Spleen (tissue), 11 donors: ENCODE measurements around the gene PEX1. TPM values are rescaled to one million over a fixed set of nuclear protein-coding genes. Genes with fewer than 3 reads are reported as not detected.

Experiments
- DNase-seq: peaks from one replicate; pipeline ENCODE4 v3.0.0-alpha.2; 2020
- H3K27ac ChIP-seq, 8 donors: fragments of 200-600 bp; sonication (generic) in 7 of 8; 1 replicate in 4 of 8; 2 replicates in 4 of 8; pipeline versions ENCODE4 v1.5.0 to v1.8.0; 2016 to 2021; ENCODE audit warnings: inconsistent platforms in 4 of 8, mild to moderate bottlenecking in 4 of 8, moderate library complexity in 1 of 8
- H3K27me3 ChIP-seq, 7 donors: fragments of 200-600 bp; sonication (generic) in 6 of 7; replicated peaks in 1 of 7; 1 replicate in 4 of 7; 2 replicates in 3 of 7; pipeline versions ENCODE4 v1.5.0 to v1.8.0; 2016 to 2021; ENCODE audit warnings: inconsistent platforms in 3 of 7, mild to moderate bottlenecking in 1 of 7
- H3K36me3 ChIP-seq, 6 donors: fragments of 200-600 bp; sonication (generic) in 5 of 6; 1 replicate in 4 of 6; 2 replicates in 2 of 6; pipeline versions ENCODE4 v1.5.0 to v1.8.0; 2016 to 2021; ENCODE audit warnings: inconsistent platforms in 2 of 6
- H3K4me1 ChIP-seq, 6 donors: fragments of 200-600 bp; sonication (generic) in 5 of 6; 1 replicate in 3 of 6; 2 replicates in 3 of 6; pipeline versions ENCODE4 v1.5.0 to v1.8.0; 2016 to 2021; ENCODE audit warnings: inconsistent platforms in 3 of 6
- H3K4me3 ChIP-seq, 8 donors: fragments of 200-600 bp; sonication (generic) in 7 of 8; 1 replicate in 4 of 8; 2 replicates in 4 of 8; pipeline versions ENCODE4 v1.5.0 to v1.8.0; 2016 to 2021; ENCODE audit warnings: inconsistent platforms in 4 of 8, mild to moderate bottlenecking in 4 of 8, moderate library complexity in 2 of 8
- H3K9me3 ChIP-seq, 8 donors: fragments of 200-600 bp; sonication (generic) in 7 of 8; 1 replicate in 4 of 8; 2 replicates in 4 of 8; pipeline versions ENCODE4 v1.5.0 to v1.8.0; 2016 to 2021; ENCODE audit warnings: inconsistent platforms in 4 of 8
- POLR2A ChIP-seq, 3 donors: fragments of 450-650 bp; IDR thresholded peaks; one replicate each; pipeline ENCODE4 v1.5.1; 2017; ENCODE audit warnings: antibody characterized with exemption in 3 of 3, mild to moderate bottlenecking in 1 of 3
- POLR2AphosphoS5 ChIP-seq, 3 donors: sonication (generic); formaldehyde crosslinking; IDR thresholded peaks; one replicate each; pipeline ENCODE4 v1.5.1; 2017; ENCODE audit warnings: antibody characterized with exemption in 3 of 3
- WGBS, 5 donors: extraction: QIAGEN DNeasy Blood & Tissue Kit in 3 of 5; methylation state at CpG; one replicate each; pipeline versions ENCODE4 v1.1.5 to v1.1.7; 2013 to 2018; 5-methylcytosine and 5-hydroxymethylcytosine counted together
- intact Hi-C: fragments of 100-400 bp; cut with DNase I; formaldehyde crosslinking; loops from one replicate; pipeline ENCODE4 v1.15.0; 2023; ENCODE audit warnings: low total_unique reads
- polyA plus RNA-seq, 3 donors: library from polyadenylated mRNA; stranded (reverse); fragments of 200-250 nt; gene quantifications; one replicate each; pipeline ENCODE4 v1.2.1, GENCODE V29; 2013
- total RNA-seq, 7 donors: library from RNA; depleted of rRNA in 3 of 7; stranded (reverse); fragments of >200 nt in 3 of 7; fragmentation: NEBNext Ultra II Directional in 4 of 7; extraction: Animal tissue kit (Norgen Biotek cat#: 25700) in 4 of 7; gene quantifications; one replicate each; pipeline versions ENCODE4 v1.1.0 to v1.2.1, GENCODE V29; 2016 to 2021
- TF ChIP-seq, protein P1 (sequence below), 11 experiments: fragments of 200-600 bp in 7 of 11; fragments of 450-650 bp in 4 of 11; sonication (generic) in 4 of 11; IDR thresholded peaks in 8 of 11; conservative IDR thresholded peaks in 3 of 11; 1 replicate in 7 of 11; 2 replicates in 4 of 11; pipeline versions ENCODE4 v1.4.0 to v1.8.0; 2016 to 2021; ENCODE audit warnings: antibody characterized with exemption in 11 of 11, inconsistent platforms in 4 of 11, mild to moderate bottlenecking in 1 of 11
- donor health status: healthy with polysubstance abuse.
- donor health status: DM: no; HTN: no; CAD: no; lungs with moderate emphysema.
- donor health status: DM: no; HTN: no; CAD: no.
- donor health status: Bipolar disorder and iron deficiency.
- donor health status: healthy.
- donor health status: DM: no; HTN: no; CAD: no.
- donor health status: DM: yes; HTN: yes; CAD: no.

Gene PEX1
- total and polyA plus RNA-seq, 10 donors, result 13.1 to 37.4 (median 21.0) TPM

- H3K4me1 ChIP-seq, result no peaks in the 10 kb centered on the region
- no peak for DNase-seq
- H3K4me3 ChIP-seq, result no peak overlapping the region
- H3K27me3 ChIP-seq, result no peaks in the 10 kb centered on the region
- intact Hi-C loops, result no loop called here
- H3K27ac ChIP-seq, result no peak overlapping the region
- 81 to 87% (median 85%) methylated on average over 6 of the region's 6 CpGs for WGBS, 5 donors
- TF ChIP-seq POLR2AphosphoS5 (IDR thresholded peaks at IDR 0.05) (no peak), POLR2A (IDR thresholded peaks at IDR 0.05) (no peak)
- TF ChIP-seq, protein P1, sequence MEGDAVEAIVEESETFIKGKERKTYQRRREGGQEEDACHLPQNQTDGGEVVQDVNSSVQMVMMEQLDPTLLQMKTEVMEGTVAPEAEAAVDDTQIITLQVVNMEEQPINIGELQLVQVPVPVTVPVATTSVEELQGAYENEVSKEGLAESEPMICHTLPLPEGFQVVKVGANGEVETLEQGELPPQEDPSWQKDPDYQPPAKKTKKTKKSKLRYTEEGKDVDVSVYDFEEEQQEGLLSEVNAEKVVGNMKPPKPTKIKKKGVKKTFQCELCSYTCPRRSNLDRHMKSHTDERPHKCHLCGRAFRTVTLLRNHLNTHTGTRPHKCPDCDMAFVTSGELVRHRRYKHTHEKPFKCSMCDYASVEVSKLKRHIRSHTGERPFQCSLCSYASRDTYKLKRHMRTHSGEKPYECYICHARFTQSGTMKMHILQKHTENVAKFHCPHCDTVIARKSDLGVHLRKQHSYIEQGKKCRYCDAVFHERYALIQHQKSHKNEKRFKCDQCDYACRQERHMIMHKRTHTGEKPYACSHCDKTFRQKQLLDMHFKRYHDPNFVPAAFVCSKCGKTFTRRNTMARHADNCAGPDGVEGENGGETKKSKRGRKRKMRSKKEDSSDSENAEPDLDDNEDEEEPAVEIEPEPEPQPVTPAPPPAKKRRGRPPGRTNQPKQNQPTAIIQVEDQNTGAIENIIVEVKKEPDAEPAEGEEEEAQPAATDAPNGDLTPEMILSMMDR (IDR thresholded peaks at IDR 0.05 in 8 of 11, conservative IDR thresholded peaks at IDR 0.05 in 3 of 11), result no peak
- no peaks in the 10 kb centered on the region for H3K9me3 ChIP-seq
- no peaks in the 10 kb centered on the region for H3K36me3 ChIP-seq
These were observed 90.3 kb downstream of the PEX1 start for GRCh38 chr7:92437956-92438491.

Other genes starting within 250 kb of the PEX1 start
- gene GATAD1, start 81.0 kb downstream of the PEX1 start, total RNA-seq, result 10 to 100 TPM; 23.3 to 56.9 (median 43.4) TPM
- gene GATAD1, start 81.0 kb downstream of the PEX1 start, polyA plus RNA-seq, result 10 to 100 TPM; 14.2 to 18.1 (median 17.5) TPM
- gene ERVW-1, start 50.6 kb downstream of the PEX1 start, total RNA-seq, result not detected
- gene ERVW-1, start 50.6 kb downstream of the PEX1 start, polyA plus RNA-seq, result not detected
- gene RBM48, start 275 bp upstream of the PEX1 start, total RNA-seq, result 10 to 100 TPM; 17.5 to 28.3 (median 19.5) TPM
- 10 to 100 TPM in 1 of 3 donors, 1 to 10 TPM in 2; 6.6 to 11.4 (median 7.5) TPM for gene RBM48, start 275 bp upstream of the PEX1 start, polyA plus RNA-seq
- gene FAM133B, start 61.9 kb upstream of the PEX1 start, total RNA-seq, result 10 to 100 TPM; 24.8 to 37.6 (median 27.4) TPM
- gene FAM133B, start 61.9 kb upstream of the PEX1 start, polyA plus RNA-seq, result 10 to 100 TPM; 20.0 to 26.3 (median 20.0) TPM